GM12878 (cell line): ENCODE results near the gene BLOC1S3.

Source experiments
- CREB1 ChIP-seq: IDR thresholded peaks from 2 replicates; pipeline ENCODE4 v1.6.1; 2012; ENCODE audit warnings: low read depth, mild to moderate bottlenecking, inconsistent platforms
- CTCF ChIP-seq, 3 experiments: IDR thresholded peaks in 2 of 3; conservative IDR thresholded peaks in 1 of 3; 2 replicates each; pipeline ENCODE4 v1.5.1; 2011; ENCODE audit warnings: low read depth in 3 of 3, low read length in 3 of 3, mild to moderate bottlenecking in 3 of 3, control low read depth in 2 of 3, moderate library complexity in 2 of 3, inconsistent platforms in 1 of 3, mixed read lengths in 1 of 3; ENCODE audit not compliant: control insufficient read depth in 2 of 3, insufficient read depth in 1 of 3; ENCODE audit errors: extremely low read depth in 1 of 3
- EGR1 ChIP-seq, 2 experiments: IDR thresholded peaks; 1 replicate in 1 of 2; 2 replicates in 1 of 2; pipeline ENCODE4 v1.6.1; 2011 to 2012; ENCODE audit warnings: low read depth in 2 of 2, low read length in 2 of 2, borderline replicate concordance in 1 of 2, mild to moderate bottlenecking in 1 of 2, moderate library complexity in 1 of 2
- EZH2 ChIP-seq: IDR thresholded peaks from 2 replicates; pipeline ENCODE4 v1.6.1; 2012; ENCODE audit warnings: low read depth, mild to moderate bottlenecking, control low read depth, inconsistent platforms, low read length, borderline replicate concordance; ENCODE audit not compliant: control insufficient read depth
- MTA3 ChIP-seq: IDR thresholded peaks from 2 replicates; pipeline ENCODE4 v1.6.1; 2012; ENCODE audit warnings: low read length, inconsistent platforms, borderline replicate concordance
- PML ChIP-seq: IDR thresholded peaks from 2 replicates; pipeline ENCODE4 v1.6.1; 2012; ENCODE audit warnings: low read length, inconsistent platforms
- TCF12 ChIP-seq: IDR thresholded peaks from 2 replicates; pipeline ENCODE4 v1.6.1; 2011; ENCODE audit warnings: low read depth, mild to moderate bottlenecking, low read length
- TF ChIP-seq, protein P1 (sequence below): fragments of 450-650 bp; IDR thresholded peaks from 2 replicates; pipeline ENCODE4 v1.6.1; 2016; ENCODE audit warnings: mild to moderate bottlenecking

GRCh38 chr19:45150751-45151281 is 27.8 kb upstream of the BLOC1S3 start:
- TF ChIP-seq EZH2 (no peak), EGR1 (IDR thresholded peaks at IDR 0.05; ENCODE audit: borderline replicate concordance in 1 of 2, low read depth in 2 of 2, low read length in 2 of 2) (no peak), CTCF (IDR thresholded peaks at IDR 0.05 in 2 of 3, conservative IDR thresholded peaks at IDR 0.05 in 1 of 3; ENCODE audit: control insufficient read depth in 2 of 3, extremely low read depth in 1 of 3, insufficient read depth in 1 of 3, low read depth in 3 of 3, low read length in 3 of 3) (no peak), CREB1 (no peak), TCF12 (no peak), MTA3 (no peak), PML (no peak)
- TF ChIP-seq, protein P1, sequence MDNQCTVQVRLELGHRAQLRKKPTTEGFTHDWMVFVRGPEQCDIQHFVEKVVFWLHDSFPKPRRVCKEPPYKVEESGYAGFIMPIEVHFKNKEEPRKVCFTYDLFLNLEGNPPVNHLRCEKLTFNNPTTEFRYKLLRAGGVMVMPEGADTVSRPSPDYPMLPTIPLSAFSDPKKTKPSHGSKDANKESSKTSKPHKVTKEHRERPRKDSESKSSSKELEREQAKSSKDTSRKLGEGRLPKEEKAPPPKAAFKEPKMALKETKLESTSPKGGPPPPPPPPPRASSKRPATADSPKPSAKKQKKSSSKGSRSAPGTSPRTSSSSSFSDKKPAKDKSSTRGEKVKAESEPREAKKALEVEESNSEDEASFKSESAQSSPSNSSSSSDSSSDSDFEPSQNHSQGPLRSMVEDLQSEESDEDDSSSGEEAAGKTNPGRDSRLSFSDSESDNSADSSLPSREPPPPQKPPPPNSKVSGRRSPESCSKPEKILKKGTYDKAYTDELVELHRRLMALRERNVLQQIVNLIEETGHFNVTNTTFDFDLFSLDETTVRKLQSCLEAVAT: no peak
